Trophoblast cell (in vitro differentiated cells and primary cell): ENCODE results near the gene ZNF117. TPM values are rescaled to one million over a fixed set of nuclear protein-coding genes. Genes with fewer than 3 reads are reported as not detected.
"Not testable (repeated sequence)": the region's sequence is repeated elsewhere in the genome, so short reads cannot be mapped to it uniquely, and the experiment has no call there.

Experiments used
- DNase-seq, 2 donors: peaks; one replicate each; pipeline ENCODE4 v3.0.0-alpha.2; 2016
- H2AFZ ChIP-seq: 2 replicates; pipeline ENCODE4 v1.6.1; 2013; ENCODE audit warnings: low read length, moderate library complexity, mild to moderate bottlenecking; ENCODE audit not compliant: insufficient read depth, poor library complexity
- H2AK5ac ChIP-seq: 2 replicates; pipeline ENCODE4 v1.6.1; 2013; ENCODE audit warnings: mild to moderate bottlenecking, low read length
- H2BK120ac ChIP-seq: 2 replicates; pipeline ENCODE4 v1.6.1; 2013; ENCODE audit warnings: low read length, mild to moderate bottlenecking, moderate library complexity; ENCODE audit not compliant: insufficient read depth, poor library complexity
- H2BK12ac ChIP-seq: 2 replicates; pipeline ENCODE4 v1.6.1; 2013; ENCODE audit warnings: mild to moderate bottlenecking, low read length, moderate library complexity
- H2BK5ac ChIP-seq: 2 replicates; pipeline ENCODE4 v1.6.1; 2013; ENCODE audit warnings: low read length, low read depth, moderate library complexity, mild to moderate bottlenecking; ENCODE audit not compliant: poor library complexity
- H3K14ac ChIP-seq: 2 replicates; pipeline ENCODE4 v1.6.1; 2013; ENCODE audit warnings: mild to moderate bottlenecking, low read length
- H3K18ac ChIP-seq: 2 replicates; pipeline ENCODE4 v1.6.1; 2013; ENCODE audit warnings: mild to moderate bottlenecking, low read length
- H3K23ac ChIP-seq: 2 replicates; pipeline ENCODE4 v1.6.1; 2013; ENCODE audit warnings: low read length
- H3K27ac ChIP-seq: 2 replicates; pipeline ENCODE4 v1.5.1; 2013; ENCODE audit warnings: low read depth, mild to moderate bottlenecking, inconsistent platforms, low read length, moderate library complexity
- H3K27me3 ChIP-seq: 2 replicates; pipeline ENCODE4 v1.6.1; 2013; ENCODE audit warnings: inconsistent platforms, mild to moderate bottlenecking, low read length, moderate library complexity; ENCODE audit not compliant: insufficient read depth
- H3K36me3 ChIP-seq, 2 experiments: 1 replicate in 1 of 2; 2 replicates in 1 of 2; pipeline ENCODE4 v1.6.1; 2013; ENCODE audit warnings: low read length in 2 of 2, mild to moderate bottlenecking in 2 of 2, moderate library complexity in 1 of 2; ENCODE audit not compliant: insufficient read depth in 2 of 2, control insufficient read depth in 1 of 2
- H3K4ac ChIP-seq: 2 replicates; pipeline ENCODE4 v1.6.1; 2013; ENCODE audit warnings: low read depth, mild to moderate bottlenecking, low read length, moderate library complexity
- H3K4me1 ChIP-seq, 2 experiments: 1 replicate in 1 of 2; 2 replicates in 1 of 2; pipeline ENCODE4 v1.6.1; 2013; ENCODE audit warnings: low read length in 2 of 2, mild to moderate bottlenecking in 2 of 2, moderate library complexity in 1 of 2; ENCODE audit not compliant: insufficient read depth in 2 of 2, control insufficient read depth in 1 of 2
- H3K4me2 ChIP-seq: 2 replicates; pipeline ENCODE4 v1.6.1; 2013; ENCODE audit warnings: inconsistent platforms, mild to moderate bottlenecking, low read length, moderate library complexity
- H3K4me3 ChIP-seq: 2 replicates; pipeline ENCODE4 v1.5.1; 2013; ENCODE audit warnings: mild to moderate bottlenecking, low read depth, low read length, inconsistent platforms
- H3K79me1 ChIP-seq: one replicate; pipeline ENCODE4 v1.6.1; 2013; ENCODE audit warnings: low read length
- H3K79me2 ChIP-seq: 2 replicates; pipeline ENCODE4 v1.6.1; 2013; ENCODE audit warnings: low read length, mild to moderate bottlenecking; ENCODE audit not compliant: control insufficient read depth, insufficient read depth, poor library complexity
- H3K9ac ChIP-seq: 2 replicates; pipeline ENCODE4 v1.6.1; 2013; ENCODE audit warnings: mild to moderate bottlenecking, low read length
- H3K9me3 ChIP-seq: 2 replicates; pipeline ENCODE4 v1.6.1; 2013; ENCODE audit warnings: low read depth, mild to moderate bottlenecking, control low read depth, inconsistent platforms, low read length; ENCODE audit not compliant: insufficient read depth
- H4K12ac ChIP-seq: 2 replicates; pipeline ENCODE4 v1.6.1; 2013; ENCODE audit warnings: low read depth, mild to moderate bottlenecking, low read length, moderate library complexity
- H4K8ac ChIP-seq: 2 replicates; pipeline ENCODE4 v1.6.1; 2013; ENCODE audit warnings: low read depth, mild to moderate bottlenecking, low read length, moderate library complexity
- H4K91ac ChIP-seq: one replicate; pipeline ENCODE4 v1.6.1; 2013; ENCODE audit warnings: low read depth, mild to moderate bottlenecking, low read length, moderate library complexity
- WGBS: extraction: QIAGEN DNeasy Blood & Tissue Kit; methylation state at CpG from one replicate; pipeline ENCODE4 v1.1.7; 2013; ENCODE audit warnings: missing lambda C conversion rate; ENCODE audit not compliant: insufficient read length, insufficient coverage; ENCODE audit errors: extremely low coverage; 5-methylcytosine and 5-hydroxymethylcytosine counted together
- polyA plus RNA-seq: library from polyadenylated mRNA; stranded (reverse); fragments of 200-250 nt; gene quantifications from 2 replicates; pipeline ENCODE4 v1.2.3, GENCODE V29; 2013

The ZNF117 gene
- polyA plus RNA-seq = 14.0 and 14.5 TPM in 2 replicates

- Histone ChIP-seq H3K79me1 (no peaks in the 10 kb centered on the region), H3K23ac (no peak within 1 kb of the TSS), H3K4me1 (no peaks in the 10 kb centered on the region), H2BK5ac (no peak within 1 kb of the TSS), H3K18ac (no peak within 1 kb of the TSS), H2AFZ (no peak within 1 kb of the TSS), H3K14ac (no peak within 1 kb of the TSS), H2AK5ac (no peak within 1 kb of the TSS), H3K27ac (no peak within 1 kb of the TSS), H3K9ac (no peak within 1 kb of the TSS), H2BK12ac (no peak within 1 kb of the TSS), H3K4me3 (no peak within 1 kb of the TSS), H3K4me2 (no peak within 1 kb of the TSS), H3K9me3 (peaks cover 32% of the 10 kb centered on the region), H4K91ac (no peak within 1 kb of the TSS), H3K27me3 (no peaks in the 10 kb centered on the region), H3K79me2 (no peaks in the 10 kb centered on the region), H4K8ac (no peak within 1 kb of the TSS), H2BK120ac (no peak within 1 kb of the TSS), H4K12ac (no peak within 1 kb of the TSS), H3K4ac (no peak within 1 kb of the TSS), H3K36me3 (peaks cover 31 to 44% of the 10 kb centered on the region in 2 experiments)
- no peak for DNase-seq
- WGBS = no CpG with 5 or more reads among the region's 4 CpGs
Measured at GRCh38 chr7:64990936-64991335, at the start of gene ZNF117. Gene ZNF117, minus strand, starts transcription at chr7:64991036.

GRCh38 chr7:65038767-65039166, 47.9 kb upstream of the ZNF117 start:
- Histone ChIP-seq H3K4me2 (peak overlapping the region; percentile 52), H2BK5ac (peak overlapping the region; percentile 54), H2AFZ (peak overlapping the region; percentile 84), H3K9ac (peak overlapping the region; percentile 1), H3K18ac (peak overlapping the region; percentile 26), H4K8ac (peak overlapping the region; percentile 73), H3K27ac (peak overlapping the region; percentile 49), H3K4me3 (peak overlapping the region; percentile 79)
- H3K27me3 ChIP-seq, H3K9me3 ChIP-seq, H3K79me1 ChIP-seq, H3K36me3 ChIP-seq, H4K12ac ChIP-seq, H3K79me2 ChIP-seq, H2BK120ac ChIP-seq, H3K4me1 ChIP-seq, H2BK12ac ChIP-seq, H3K4ac ChIP-seq, H2AK5ac ChIP-seq, H3K23ac ChIP-seq, H4K91ac ChIP-seq, H3K14ac ChIP-seq: not testable (repeated sequence)
- DNase-seq = peak; percentile 0 to 34
- no CpG with 5 or more reads among the region's 35 CpGs for WGBS

GRCh38 chr7:65037740-65038688, 47.2 kb upstream of the ZNF117 start:
- Histone ChIP-seq H4K91ac (peak overlapping the region; percentile 72), H3K36me3 (no peaks in the 10 kb centered on the region), H3K27ac (peak overlapping the region; percentile 85), H4K12ac (peak overlapping the region; percentile 74), H3K79me2 (peaks cover 2% of the 10 kb centered on the region), H3K18ac (peak overlapping the region; percentile 64), H4K8ac (peak overlapping the region; percentile 88), H3K14ac (peak overlapping the region; percentile 29), H2AK5ac (no peak overlapping the region), H2BK12ac (no peak overlapping the region), H2BK120ac (peak overlapping the region; percentile 92), H3K79me1 (peaks cover 6% of the 10 kb centered on the region), H3K4ac (peak overlapping the region; percentile 76), H3K4me1 (no peaks in the 10 kb centered on the region), H2BK5ac (peak overlapping the region; percentile 69), H3K23ac (no peak overlapping the region), H3K27me3 (no peaks in the 10 kb centered on the region), H2AFZ (peak overlapping the region; percentile 66), H3K4me2 (peak overlapping the region; percentile 54), H3K9ac (peak overlapping the region; percentile 45), H3K9me3 (no peaks in the 10 kb centered on the region), H3K4me3 (peak overlapping the region; percentile 94)
- no CpG with 5 or more reads among the region's 92 CpGs for WGBS
- DNase-seq = peak; percentile 87 to 91

- not testable (repeated sequence) for H3K4me1 ChIP-seq, H4K12ac ChIP-seq, H2AFZ ChIP-seq, H3K14ac ChIP-seq, H3K4ac ChIP-seq, H4K91ac ChIP-seq, H2BK12ac ChIP-seq, H2AK5ac ChIP-seq, H3K36me3 ChIP-seq, H4K8ac ChIP-seq, H3K18ac ChIP-seq, H3K23ac ChIP-seq, H3K27me3 ChIP-seq, H3K4me2 ChIP-seq, H3K27ac ChIP-seq, H3K9ac ChIP-seq, H3K79me2 ChIP-seq, H3K4me3 ChIP-seq, H3K9me3 ChIP-seq, H3K79me1 ChIP-seq, H2BK5ac ChIP-seq, DNase-seq, H2BK120ac ChIP-seq
- WGBS = no CpG with 5 or more reads among the region's 2 CpGs
Measured at GRCh38 chr7:65036526-65036925, 45.7 kb upstream of the ZNF117 start.
